ENCODE data around the gene RPL3.

DNA sequence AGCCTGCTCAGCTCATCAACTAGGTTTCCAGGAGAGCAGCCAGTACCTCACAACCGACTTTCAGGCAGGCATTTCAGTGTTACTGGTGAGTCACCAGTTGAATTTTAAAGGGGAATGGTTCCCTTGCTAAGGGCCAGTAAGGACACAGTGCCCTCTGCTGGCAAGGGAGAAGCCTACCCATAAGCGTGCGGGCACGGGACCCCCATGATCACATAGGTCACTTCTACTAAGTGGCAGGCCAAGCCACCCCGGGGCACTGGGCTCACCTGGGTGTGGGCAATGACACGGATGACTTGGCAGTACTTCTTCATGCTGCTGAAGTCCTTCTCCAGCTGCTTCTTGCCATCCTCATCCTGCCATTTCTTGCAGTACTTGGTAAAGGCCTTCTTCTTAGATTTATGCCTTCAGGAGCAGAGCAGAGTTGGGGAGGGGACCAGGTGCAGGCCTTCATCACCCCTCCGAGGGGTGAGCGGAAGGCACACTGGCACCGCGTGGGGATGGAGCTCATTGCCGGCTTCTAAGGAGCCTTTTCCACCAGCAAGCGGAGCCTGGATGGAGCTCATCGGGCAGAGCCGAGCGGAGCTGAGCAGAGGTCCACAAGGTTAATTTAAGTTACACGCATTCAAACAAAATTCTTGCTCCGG, 2.9 kb downstream of the RPL3 start:
- TF ChIP-seq, protein P1, sequence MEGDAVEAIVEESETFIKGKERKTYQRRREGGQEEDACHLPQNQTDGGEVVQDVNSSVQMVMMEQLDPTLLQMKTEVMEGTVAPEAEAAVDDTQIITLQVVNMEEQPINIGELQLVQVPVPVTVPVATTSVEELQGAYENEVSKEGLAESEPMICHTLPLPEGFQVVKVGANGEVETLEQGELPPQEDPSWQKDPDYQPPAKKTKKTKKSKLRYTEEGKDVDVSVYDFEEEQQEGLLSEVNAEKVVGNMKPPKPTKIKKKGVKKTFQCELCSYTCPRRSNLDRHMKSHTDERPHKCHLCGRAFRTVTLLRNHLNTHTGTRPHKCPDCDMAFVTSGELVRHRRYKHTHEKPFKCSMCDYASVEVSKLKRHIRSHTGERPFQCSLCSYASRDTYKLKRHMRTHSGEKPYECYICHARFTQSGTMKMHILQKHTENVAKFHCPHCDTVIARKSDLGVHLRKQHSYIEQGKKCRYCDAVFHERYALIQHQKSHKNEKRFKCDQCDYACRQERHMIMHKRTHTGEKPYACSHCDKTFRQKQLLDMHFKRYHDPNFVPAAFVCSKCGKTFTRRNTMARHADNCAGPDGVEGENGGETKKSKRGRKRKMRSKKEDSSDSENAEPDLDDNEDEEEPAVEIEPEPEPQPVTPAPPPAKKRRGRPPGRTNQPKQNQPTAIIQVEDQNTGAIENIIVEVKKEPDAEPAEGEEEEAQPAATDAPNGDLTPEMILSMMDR (IDR thresholded peaks at IDR 0.05), result peak; percentile 79
- no peak for TF ChIP-seq EZH2 (IDR thresholded peaks at IDR 0.05; ENCODE audit: borderline replicate concordance, insufficient read depth, low read depth, low read length, poor library complexity, severe bottlenecking)

Data from B cell (primary cell).